NCI-H1417 (cell line): ENCODE results near the gene CGNL1.
A peak's percentile ranks its signal among the peaks of the same experiment; 100 is the strongest.

ENCODE experiments used
- DNase-seq, 3 experiments: peaks; one replicate each; lab custom pipeline; 2025; lab: John Stamatoyannopoulos, UW

Gene CGNL1

GRCh38 chr15:57525581-57525980 is 149.3 kb downstream of the CGNL1 start:
- DNase-seq: no peak

- DNase-seq: no peak
Observed at GRCh38 chr15:57526076-57526475, 149.8 kb downstream of the CGNL1 start.

DNA sequence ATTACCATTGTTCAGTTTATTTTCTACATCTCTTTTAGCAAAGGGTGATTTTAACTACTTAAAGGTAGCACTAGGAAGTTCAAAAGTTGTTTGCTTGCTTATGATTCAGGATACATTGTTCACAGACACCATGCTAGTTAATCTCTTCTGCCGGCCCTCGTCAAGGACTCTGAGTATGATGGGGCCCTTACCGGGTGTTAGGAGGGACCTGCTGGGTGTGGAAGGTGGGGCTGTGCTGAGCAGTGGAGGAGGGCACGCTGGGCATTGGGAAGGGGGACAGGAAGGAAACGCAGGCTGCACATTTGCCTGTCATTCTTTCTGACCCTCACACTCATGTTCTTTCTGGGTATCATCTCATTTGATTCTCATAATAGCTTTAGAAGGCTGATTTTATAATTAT is 150.3 kb downstream of the CGNL1 start:
- no peak for DNase-seq

DNA sequence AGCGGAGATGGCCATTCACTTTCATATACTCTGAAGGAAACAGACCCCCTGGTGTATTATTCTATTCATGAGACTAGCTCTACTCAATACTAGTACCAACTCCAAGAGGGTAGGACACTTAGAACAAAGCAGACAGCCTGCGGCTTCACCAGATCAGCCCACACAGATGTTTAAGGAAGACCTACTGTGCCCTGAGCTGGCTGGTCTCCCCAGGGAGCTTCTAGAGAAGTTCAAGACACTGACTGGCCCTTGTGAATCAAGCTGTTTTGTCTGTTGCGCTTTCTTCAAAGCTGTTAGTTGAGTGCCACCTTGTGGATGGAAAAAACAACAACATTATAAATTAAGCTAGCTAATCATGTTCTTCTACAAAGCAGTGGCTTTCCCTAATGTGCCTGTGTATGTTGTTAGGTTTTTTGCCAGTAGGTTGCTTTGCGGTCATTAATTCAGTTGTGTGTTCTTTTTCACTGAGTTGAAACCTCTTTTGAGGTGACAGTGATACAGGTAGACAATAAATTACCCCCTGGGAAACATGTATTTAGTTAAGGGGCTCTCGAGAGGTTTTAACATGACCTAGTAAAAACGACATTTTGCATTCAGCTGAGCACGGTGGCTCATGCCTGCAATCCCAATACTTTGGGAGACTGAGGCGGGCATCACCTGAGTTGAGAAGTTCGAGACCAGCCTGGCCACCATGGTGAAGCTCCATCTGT is 151.2 kb downstream of the CGNL1 start:
- peak; percentile 75 to 95 (median 81) for DNase-seq

GRCh38 chr15:57528940-57529565 is 152.7 kb downstream of the CGNL1 start:
- DNase-seq: peak in 1 of 3 experiments; percentile 50

DNA sequence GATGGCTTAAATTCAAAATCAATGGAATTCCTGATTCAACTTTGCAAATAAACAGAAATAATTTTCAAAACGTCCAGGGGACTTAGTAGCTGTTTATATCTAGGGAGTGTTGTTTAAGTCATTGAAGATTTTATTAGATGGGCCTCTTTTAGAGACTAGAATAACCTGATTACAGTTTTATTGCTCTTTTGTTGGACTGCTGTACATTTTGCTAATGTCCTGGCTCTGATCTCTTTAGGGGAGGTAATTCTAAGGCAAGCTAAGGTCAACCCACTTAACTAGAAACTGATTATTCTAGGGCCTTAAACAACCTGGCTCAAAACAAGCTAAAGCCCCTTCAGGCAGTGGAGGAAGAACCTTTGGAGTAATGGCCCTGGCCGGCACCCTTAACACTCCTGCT is 153.4 kb downstream of the CGNL1 start:
- DNase-seq: no peak

DNA sequence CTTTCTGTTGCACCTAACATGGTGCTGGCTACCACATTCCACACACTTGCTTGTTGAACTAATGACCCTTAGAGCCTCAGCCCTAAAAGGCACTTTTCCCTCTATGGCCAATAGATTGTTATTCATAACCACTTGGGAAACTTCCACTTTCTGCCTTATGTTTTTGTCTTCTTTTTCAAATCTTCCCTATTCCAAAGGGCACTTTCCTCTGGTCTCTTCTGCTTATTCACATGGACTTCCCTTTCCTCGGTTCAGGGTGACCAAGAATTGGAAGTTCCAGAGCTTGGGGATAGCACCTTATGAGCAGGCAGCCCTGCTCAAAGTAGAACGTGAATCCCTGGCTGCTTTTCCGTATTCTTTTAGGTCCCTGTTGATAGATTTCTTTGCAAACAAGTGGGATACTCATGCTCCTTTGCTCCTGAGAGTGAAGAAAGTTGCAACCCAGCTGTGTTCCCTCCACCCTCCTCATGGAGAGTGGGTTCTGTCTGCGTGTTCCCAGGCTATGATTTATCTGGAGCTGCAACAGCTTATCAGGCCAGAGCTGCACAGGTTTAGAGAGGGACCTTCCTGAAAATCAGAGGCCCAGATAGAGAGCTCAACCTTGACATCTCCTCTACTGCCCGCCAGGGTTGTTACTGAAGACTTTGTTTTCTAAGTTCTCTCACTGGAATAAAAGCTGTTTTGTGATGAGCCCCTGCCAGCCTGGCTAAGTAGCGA is 156.6 kb downstream of the CGNL1 start:
- no peak for DNase-seq

DNA sequence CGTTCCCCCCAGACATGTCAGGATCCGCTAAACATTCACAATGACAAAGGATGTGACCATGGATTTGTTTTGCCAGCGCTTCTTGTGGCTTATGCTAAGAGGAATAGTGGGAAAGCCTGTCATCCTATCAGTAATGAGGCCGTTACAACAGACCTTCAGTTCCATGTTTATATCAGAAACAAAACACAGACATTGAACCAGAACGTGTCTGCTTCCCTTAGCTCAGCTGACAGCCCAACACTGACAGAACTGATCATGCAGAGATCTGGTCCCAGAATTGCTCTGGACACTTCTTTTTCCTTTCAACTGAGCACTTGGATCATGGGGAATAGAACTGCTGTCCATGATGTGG is 157.1 kb downstream of the CGNL1 start:
- DNase-seq: peak in 1 of 3 experiments; percentile 15

- DNase-seq: peak in 1 of 3 experiments; percentile 36
Observed at GRCh38 chr15:57534281-57534680, 158.0 kb downstream of the CGNL1 start.

GRCh38 chr15:57537072-57537471 is 160.8 kb downstream of the CGNL1 start:
- DNase-seq: peak in 2 of 3 experiments; percentile 54 to 81

DNA sequence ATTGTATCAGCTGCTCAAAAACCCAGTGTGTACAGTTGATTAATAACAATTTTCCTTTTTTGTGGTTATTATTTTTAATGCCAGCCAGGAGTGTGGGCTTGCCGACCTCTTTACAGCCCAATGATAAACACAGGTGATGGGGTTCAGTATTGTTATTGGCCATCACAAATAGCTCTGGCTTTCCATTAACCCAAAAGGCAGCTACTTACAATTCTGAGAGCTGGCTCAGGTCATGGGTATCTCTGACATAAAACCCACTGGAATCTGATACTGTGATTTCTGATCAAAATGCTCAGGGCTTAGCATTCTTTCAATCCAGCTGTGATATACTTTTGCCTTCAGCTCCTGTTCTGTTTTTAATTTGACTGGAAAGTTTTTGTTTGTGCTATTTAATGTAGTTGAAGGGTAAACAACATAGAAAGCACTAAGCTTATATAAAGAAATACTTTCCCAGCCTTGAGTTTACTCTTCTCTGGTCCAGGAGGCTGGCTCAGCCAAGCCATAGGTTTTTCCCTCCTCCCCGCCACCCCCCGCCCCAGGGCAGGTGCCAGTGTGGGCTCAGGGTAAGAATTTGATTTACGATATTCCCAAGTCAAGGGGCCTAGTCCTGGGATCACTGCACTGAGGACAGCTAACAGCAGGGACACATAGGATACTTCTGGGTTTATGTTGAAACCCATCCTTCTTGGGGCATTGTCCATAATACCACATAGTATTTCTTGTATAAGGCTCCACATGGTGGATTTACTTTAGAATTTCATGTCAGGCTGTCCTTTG is 161.4 kb downstream of the CGNL1 start:
- peak in 2 of 3 experiments; percentile 15 to 52 for DNase-seq

GRCh38 chr15:57538265-57538529 is 161.9 kb downstream of the CGNL1 start:
- no peak for DNase-seq

- DNase-seq: no peak
Observed at GRCh38 chr15:57538821-57539220, 162.5 kb downstream of the CGNL1 start.

DNA sequence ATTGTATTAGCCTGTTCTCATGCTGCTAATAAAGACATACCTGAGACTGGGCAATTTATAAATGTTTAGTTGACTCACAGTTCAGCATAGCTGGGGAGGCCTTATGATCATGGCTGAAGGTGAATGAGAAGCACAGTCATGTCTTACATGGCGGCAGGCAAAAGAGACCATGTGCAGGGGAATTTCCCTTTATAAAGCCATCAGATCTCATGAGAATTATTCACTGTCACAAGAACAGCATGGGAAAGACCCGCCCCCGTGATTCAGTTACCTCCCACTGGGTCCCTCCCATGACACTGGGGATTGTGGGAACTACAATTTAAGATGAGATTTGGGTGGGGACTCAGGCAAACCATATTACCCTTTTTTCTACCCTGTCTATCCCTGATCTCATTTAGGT is 163.9 kb downstream of the CGNL1 start:
- DNase-seq: no peak

- no peak for DNase-seq
Observed at GRCh38 chr15:57540736-57541135, 164.4 kb downstream of the CGNL1 start.

DNA sequence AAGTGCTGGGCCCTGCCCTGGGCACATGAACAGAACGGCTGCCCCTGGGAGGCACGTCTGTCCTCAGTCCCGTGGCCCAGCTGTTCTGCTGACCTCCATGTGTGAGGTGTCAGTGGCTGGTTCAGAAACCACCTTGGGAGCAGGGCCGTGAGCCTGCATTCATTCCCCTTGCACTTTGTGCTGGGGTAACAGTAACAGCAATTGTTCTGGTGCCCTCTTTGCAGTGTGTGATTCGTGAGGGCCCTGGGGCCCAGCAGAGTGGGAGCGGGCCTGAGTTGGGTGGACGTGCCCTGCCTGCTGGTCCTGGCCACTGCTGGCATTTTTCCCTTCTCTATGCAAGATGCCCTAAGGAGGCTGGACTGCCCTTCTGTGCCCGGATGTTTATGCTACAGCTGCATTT is 165.0 kb downstream of the CGNL1 start:
- DNase-seq: no peak

GRCh38 chr15:57541805-57542504 is 165.7 kb downstream of the CGNL1 start:
- DNase-seq: peak; percentile 35 to 77 (median 61)

GRCh38 chr15:57542505-57542817 is 166.2 kb downstream of the CGNL1 start:
- DNase-seq: no peak

DNA sequence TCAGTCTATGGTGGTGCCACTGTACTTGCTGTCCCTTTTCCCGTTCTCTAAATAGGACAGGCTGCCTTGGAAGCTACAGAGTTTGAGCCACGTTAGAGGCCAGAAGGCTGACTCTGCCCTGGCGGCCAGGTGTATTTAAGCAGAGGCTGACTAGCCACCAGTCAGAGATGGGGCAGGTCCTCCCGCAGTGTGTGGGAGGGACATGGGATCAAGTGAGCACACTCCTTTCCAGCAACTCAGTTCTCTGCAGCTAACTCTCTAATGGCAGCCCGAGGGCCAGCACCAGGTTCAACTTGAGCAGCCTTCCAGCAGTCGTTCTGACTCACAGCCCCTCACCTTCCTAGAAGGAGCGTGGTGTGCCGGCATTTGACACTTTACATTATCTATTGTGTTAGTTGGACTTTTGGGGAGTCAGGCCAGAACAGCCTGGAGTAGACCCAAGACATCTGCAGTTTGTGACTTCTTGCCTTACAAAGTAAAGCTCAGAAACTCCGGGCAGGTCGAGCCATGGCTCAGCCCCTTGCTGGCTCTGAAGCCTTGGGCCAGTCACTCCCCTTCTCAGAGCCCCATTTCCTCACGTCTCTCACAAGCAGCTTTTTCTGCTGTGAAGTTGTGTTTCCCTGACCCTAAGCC is 168.7 kb downstream of the CGNL1 start:
- DNase-seq: no peak

GRCh38 chr15:57545995-57546394 is 169.7 kb downstream of the CGNL1 start:
- no peak for DNase-seq

- no peak for DNase-seq
Observed at GRCh38 chr15:57547243-57547755, 171.0 kb downstream of the CGNL1 start.
